Activated CD8-positive, alpha-beta memory T cell treated with anti-CD3 and anti-CD28 coated beads for 48 hours (primary cell): Measurements from ENCODE around the gene PMFBP1.

Source experiments
- DNase-seq, 3 experiments: peaks; one replicate each; pipeline ENCODE4 v3.0.0-alpha.2; 2020; ENCODE audit warnings: low read depth in 2 of 3, low spot score in 2 of 3

PMFBP1 gene

DNA sequence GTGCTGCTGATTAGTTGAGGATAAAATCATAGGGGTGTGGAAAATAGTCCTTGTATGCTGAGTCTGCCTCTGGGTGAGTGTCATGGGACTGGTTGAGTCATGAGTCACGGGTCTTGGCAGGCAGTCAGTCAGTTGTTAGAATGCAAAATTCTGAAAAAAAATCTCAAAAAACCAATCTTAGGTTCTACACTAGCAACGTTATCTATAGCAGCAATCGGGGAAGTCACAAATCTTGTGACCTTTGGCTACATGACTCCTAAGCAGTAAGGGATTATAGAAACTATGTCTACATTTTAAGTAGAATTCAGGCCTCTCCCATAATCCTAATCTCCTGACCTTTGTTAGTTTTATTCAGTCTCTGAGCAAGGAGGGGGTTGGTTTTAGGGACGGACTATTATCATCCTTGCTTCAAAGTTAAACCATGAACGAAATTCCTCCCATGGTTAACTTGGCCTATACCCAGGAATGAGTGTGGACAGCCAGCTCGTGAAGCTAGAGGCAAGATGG is 18.0 kb upstream of the PMFBP1 start:
- no peak for DNase-seq

DNA sequence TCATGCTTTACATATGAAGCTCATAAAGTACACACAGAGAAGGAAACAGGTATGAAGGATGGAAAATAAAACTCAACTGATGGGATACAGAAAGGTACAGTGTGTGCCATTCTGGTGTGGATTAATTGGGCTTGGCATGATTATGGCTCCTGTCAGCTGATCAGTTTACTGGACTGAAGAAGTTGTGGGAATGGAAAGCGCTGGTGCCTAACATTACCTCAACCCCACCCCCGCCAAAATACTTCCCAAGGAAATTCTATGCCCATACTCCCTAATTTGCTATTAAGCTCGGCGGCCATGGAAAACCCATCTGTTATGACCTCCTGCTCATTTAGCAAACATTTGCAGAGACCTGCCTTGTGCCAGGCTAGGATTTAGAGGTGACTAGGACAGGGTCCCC is 16.6 kb upstream of the PMFBP1 start:
- DNase-seq, result no peak

DNA sequence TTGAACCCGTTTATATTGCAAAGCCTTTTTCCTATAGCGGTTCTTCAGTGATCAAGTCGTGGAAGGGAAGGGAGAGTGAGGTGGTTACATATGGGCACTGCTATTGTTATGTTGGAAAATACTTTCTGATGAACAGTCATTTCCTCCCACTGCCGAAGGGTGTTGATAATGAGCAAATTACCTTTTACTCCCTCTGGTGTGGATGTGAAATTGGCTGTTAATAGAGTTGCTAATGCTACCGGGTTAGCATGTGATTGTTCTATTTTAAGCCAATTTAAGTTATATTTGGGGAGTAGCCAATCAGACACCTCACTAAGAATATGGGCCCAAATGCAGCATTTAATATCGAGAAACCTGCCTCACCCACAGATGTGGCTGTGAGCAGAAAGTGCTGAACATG is 15.6 kb upstream of the PMFBP1 start:
- DNase-seq, result no peak

GRCh38 chr16:72182976-72183375 is 11.0 kb upstream of the PMFBP1 start:
- DNase-seq, result no peak

- DNase-seq, result no peak
Observed at GRCh38 chr16:72179204-72179970, 7.4 kb upstream of the PMFBP1 start.

DNA sequence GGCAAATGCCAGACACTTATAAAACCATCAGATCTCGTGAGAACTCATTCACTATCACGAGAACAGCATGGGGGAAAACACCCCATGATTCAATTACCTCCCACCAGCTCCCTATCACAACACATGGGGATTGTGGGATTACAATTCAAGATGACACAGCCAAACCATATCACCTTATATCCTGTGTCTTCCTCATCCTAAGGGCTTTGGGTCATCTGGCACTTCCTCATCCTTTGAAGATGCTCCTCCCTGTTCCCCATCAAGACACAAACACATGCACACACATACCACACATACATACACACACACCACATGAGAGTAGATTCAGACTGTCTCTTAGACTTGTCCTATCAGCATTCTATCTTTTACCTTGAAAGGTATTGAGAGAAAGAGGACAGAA is 2.8 kb upstream of the PMFBP1 start:
- no peak for DNase-seq

DNA sequence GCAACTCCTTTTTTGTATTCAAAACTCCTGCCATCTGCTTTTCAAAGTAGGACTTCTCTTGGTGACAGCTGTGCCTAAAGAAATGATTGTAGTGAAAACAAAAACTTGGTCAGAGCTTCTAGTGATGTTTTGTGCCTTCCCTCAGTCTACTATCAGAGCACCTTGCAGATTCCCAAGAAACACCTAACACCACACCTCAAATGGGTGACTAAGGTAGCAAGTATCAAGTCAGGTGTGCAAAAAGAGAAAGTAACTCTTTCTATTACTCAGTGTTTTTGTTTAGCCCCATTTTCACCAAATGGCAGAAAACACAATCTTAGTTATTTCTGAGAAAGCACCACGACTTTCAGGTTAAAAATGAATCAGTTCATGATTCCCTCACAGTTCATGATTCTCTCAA is 2.0 kb upstream of the PMFBP1 start:
- DNase-seq, result no peak

DNA sequence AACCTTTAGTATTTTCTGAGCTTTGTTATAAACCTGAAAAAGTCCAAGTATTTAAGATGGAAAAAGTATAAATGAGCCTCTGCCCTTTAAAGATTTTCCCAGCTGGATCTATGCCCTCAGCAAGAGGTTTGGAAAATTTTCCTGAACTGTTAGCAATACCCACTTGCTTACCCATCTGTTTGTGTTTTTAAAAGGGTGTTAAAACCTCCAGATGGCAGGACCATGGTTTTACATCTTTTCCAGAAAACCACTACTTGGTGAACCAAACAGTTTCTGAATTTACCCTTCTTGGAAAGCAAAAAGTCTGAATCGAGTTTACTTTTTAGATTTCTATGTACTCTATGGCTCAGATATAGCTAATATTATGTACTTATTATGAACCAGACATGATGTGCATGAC is 719 bp downstream of the PMFBP1 start:
- DNase-seq, result no peak

- no peak for DNase-seq
Observed at GRCh38 chr16:72169708-72170107, 2.2 kb downstream of the PMFBP1 start.

GRCh38 chr16:72168365-72168764 is 3.6 kb downstream of the PMFBP1 start:
- no peak for DNase-seq

DNA sequence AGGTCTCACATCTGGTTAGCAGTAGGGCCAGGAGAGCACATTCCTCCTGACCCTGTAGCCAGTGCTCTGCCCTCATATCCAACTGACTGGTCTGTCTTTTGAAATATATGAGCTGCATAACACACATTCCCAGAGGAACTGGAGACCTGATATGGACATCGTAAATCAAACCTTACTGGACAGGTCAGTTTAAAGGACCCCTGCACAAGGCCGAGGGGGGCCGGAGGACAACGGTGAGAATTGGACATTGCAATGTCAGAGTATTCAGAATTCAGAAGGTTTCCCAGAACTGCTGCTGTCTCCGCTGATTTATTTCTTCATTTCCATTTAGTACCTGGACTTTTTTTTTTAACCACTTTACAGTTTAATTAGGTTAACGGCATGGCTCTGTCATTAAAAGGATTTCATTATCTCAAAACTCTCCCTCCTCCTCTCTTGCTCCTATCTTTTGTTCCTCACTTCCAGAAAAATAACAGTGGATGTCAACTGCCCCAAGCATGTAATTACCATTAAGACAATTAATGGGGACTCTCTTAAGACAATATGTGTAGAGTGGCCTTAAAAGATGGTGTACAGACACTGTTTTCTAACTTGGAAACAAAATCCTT is 4.9 kb downstream of the PMFBP1 start:
- no peak for DNase-seq

DNA sequence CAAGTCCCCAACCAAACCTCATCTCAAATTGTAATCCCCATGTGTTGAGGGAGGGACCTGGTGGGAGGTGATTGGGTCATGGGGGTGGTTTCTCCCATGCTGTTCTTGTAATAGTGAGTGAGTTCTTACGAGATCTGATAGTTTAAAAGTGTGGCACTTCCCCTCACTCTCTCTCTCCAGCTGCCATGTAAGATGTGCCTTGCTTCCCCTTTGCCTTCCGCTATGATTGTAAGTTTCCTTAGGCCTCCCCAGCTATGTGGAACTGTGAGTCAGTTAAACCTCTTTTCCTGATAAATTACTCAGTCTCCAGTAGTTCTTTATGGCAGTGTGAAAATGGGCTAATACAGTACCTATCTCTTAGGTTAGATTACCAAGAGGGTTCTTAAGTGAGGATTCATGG is 5.8 kb downstream of the PMFBP1 start:
- DNase-seq, result no peak

DNA sequence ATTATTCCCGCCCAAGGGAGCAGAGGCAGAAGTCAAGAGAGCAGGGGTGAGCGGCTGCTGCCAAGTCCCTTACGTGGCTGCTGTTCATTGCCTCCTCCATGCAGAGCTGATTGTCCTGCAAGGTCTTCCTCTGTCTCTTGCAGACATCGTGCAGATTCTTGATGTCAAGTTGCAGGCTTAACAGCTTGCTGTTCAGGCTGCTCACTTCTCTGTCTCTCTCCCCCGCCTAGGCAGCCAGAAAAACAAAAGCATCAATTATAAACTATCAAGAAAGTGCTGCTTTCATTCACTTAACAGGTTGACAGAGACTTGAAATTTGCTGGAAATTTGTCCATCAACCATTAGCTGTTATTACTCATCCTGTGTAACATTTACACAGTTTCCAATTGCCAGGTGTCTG is 7.3 kb downstream of the PMFBP1 start:
- no peak for DNase-seq

DNA sequence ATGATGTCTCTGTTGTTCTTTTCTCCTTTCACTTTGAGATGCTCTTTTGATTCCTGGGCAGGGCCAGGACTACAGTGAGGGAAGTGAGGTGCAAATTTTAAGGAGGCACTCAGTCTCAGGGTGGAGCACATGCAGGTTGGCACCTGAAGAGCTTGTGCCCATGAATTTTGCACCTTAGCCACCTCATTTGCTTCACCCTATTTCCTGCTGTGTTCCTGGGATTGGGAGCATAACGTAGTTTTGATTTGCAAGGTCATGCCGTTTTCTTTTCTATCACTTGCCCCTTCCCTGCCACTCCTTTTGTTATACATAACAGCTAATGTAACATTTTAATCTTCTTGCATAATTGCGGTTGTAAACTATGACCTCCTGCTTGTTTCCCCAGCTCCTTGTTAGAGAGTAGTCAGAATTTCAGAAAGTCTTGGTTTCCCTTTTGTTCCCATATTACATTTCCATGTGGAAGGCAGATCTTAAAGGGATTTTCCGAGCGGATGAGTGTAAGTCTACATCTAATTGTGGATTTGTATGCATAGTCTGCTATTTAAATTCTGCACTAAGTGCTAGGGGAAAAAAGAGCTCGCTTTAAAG is 9.8 kb downstream of the PMFBP1 start:
- DNase-seq, result no peak

- DNase-seq, result no peak
Observed at GRCh38 chr16:72159801-72160200, 12.2 kb downstream of the PMFBP1 start.

DNA sequence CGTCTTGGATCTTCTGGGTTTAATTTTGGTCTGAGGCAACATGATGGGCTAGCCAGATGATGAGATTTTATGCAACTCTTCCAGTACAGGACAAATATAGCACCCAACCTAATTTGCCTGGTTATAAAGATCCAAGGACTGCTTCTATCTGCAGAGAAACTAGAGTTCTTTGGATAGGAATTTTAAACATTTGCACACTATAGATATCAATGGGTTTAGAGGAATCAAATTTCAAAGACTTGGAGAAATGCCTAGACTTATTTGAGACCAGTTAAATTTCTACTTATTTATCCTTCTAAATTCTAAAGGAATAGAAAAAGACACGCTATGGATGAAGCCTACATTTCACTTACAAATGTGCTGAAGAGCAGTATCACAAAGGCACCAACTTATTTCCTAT is 12.6 kb downstream of the PMFBP1 start:
- DNase-seq, result no peak

DNA sequence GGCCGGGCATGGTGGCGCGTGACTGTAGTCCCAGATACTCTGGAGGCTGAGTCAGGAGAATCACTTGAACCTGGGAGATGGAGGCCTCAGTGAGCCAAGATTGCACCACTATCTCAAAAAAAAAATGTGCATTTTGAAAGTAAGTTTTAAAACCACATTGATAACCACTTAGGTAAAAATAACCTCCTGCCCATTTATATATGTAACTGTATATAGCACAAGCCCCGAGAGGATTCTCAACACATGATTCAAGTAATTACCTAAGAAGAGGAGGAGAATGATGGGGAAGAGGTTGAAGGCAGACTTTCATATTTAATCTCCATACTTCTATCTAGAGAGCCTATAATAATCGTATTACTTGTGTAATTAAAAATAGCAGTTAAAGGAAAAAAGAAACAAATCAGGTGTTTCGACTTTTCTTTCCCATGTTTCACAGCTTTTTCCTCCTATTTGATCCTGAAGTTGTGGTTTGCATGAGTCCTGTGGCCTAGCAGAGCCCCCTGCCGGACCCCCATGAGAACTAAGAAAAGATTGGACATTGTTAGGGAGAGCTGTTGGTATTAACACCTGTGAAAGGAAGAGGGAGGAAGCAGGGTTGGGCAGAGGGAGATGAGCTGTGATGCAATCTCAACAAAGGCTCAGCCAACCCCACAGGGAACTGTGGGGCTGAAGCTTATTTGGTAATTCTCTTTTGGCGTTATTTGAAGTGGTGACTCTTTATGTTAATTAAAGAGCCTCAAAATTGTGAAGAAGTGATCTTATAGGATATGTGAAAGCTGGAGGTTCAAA is 22.1 kb downstream of the PMFBP1 start:
- no peak for DNase-seq

GRCh38 chr16:72142476-72142875 is 29.5 kb downstream of the PMFBP1 start:
- DNase-seq, result no peak

DNA sequence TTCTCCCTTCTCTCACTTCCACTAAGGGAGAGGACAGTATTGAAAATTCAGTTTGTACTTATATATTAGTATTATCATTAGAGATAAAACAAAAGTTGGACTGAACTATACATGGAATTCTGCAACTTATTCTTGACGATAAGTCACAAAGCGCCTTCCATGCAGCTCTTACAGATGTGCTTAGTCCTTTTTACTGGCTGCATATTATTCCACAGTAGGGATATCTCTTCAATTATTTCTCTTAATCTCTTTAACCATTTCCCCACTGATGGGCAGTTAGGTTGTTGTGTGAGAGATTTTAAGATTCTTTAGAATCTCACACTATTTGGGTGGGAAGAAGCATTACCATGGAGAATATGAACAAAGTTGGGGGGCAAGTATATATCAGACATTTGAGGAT is 32.0 kb downstream of the PMFBP1 start:
- DNase-seq, result no peak

DNA sequence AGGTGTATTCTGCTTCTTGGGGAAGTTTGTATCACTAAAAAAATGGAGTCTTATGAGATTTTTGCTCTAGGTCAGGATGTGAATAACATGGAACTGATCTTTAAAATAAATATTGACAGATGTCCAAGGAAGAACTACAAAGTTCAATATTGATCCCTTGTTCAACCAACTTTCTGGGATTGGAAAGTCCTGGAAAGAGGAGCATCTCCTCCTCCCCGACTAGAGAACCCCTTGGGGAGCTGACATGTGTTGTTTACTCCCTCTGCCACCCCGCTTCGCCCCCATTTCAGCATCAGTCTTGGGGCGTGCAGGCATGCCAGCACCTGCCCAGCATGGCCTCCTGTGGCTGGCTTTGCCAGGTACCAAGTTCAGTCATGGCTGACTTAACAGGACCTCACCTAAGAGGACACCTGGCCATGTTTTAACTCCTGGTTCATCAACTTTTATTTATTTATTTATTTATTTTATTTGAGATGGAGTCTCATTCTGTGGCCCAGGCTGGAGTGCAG is 33.8 kb downstream of the PMFBP1 start:
- DNase-seq, result no peak

GRCh38 chr16:72137380-72138063 is 34.4 kb downstream of the PMFBP1 start:
- no peak for DNase-seq
